ENCODE data around the gene LIG4.

GRCh38 chr13:108210551-108210950, 4.8 kb downstream of the LIG4 start:
- TF ChIP-seq POLR2A (IDR thresholded peaks at IDR 0.05; ENCODE audit: low read length) (no peak), GATA1 (IDR thresholded peaks at IDR 0.05; ENCODE audit: low read depth, low read length) (no peak)

Measured in erythroblast (primary cell).